ENCODE results near the gene CD38. TPM values are rescaled to one million over a fixed set of nuclear protein-coding genes. Genes with fewer than 3 reads are reported as not detected.

The CD38 gene
- total RNA-seq, 2 donors from 2014 or later: 0.78 to 2.6 TPM

- no peak for TF ChIP-seq POLR2A (IDR thresholded peaks at IDR 0.05)
- TF ChIP-seq CTCF (IDR thresholded peaks at IDR 0.05): no peak
- no peaks in the 10 kb centered on the region for H3K36me3 ChIP-seq (replicated peaks in 1 of 2; ENCODE audit: insufficient read depth in 1 of 2, low read depth in 2 of 2)
- H3K27me3 ChIP-seq: no peaks in the 10 kb centered on the region
- DNase-seq (no peak), ATAC-seq (no peak)
- H3K4me1 ChIP-seq: no peaks in the 10 kb centered on the region
- intact Hi-C loops (cut with DNase I): no loop called here
- no peaks in the 10 kb centered on the region for H3K9me3 ChIP-seq
- WGBS, 2 donors: 81 to 82% methylated on average over 5 of the region's 5 CpGs
- no peak overlapping the region for H3K27ac ChIP-seq
- H3K4me3 ChIP-seq: no peak overlapping the region
These were observed 7.0 kb downstream of the CD38 start for GRCh38 chr4:15784959-15785634.

GRCh38 chr4:15786743-15787142, 8.6 kb downstream of the CD38 start:
- Histone ChIP-seq H3K27me3 (no peaks in the 10 kb centered on the region), H3K4me1 (no peaks in the 10 kb centered on the region), H3K27ac (no peak overlapping the region), H3K4me3 (no peak overlapping the region), H3K36me3 (replicated peaks in 1 of 2; ENCODE audit: insufficient read depth in 1 of 2, low read depth in 2 of 2) (no peaks in the 10 kb centered on the region), H3K9me3 (no peaks in the 10 kb centered on the region)
- ATAC-seq (no peak), DNase-seq (no peak)
- TF ChIP-seq CTCF (IDR thresholded peaks at IDR 0.05) (no peak), POLR2A (IDR thresholded peaks at IDR 0.05) (no peak)
- WGBS, 2 donors: 89 to 93% methylated on average over 14 to 25 of the region's 26 CpGs
- intact Hi-C loops (cut with DNase I): no loop called here

- intact Hi-C loops (cut with DNase I): no loop called here
- ATAC-seq: no peak
These were observed 14.8 kb downstream of the CD38 start for GRCh38 chr4:15792974-15793373.

GRCh38 chr4:15793506-15794363, 15.6 kb downstream of the CD38 start:
- no peaks in the 10 kb centered on the region for H3K36me3 ChIP-seq (replicated peaks in 1 of 2; ENCODE audit: insufficient read depth in 1 of 2, low read depth in 2 of 2)
- H3K9me3 ChIP-seq: no peaks in the 10 kb centered on the region
- no peak overlapping the region for H3K27ac ChIP-seq
- no peak overlapping the region for H3K4me3 ChIP-seq
- DNase-seq: no peak
- TF ChIP-seq POLR2A (IDR thresholded peaks at IDR 0.05): no peak
- TF ChIP-seq CTCF (IDR thresholded peaks at IDR 0.05): no peak
- intact Hi-C loops (cut with DNase I): no loop called here
- H3K27me3 ChIP-seq: no peaks in the 10 kb centered on the region
- H3K4me1 ChIP-seq: no peaks in the 10 kb centered on the region
- no peak for ATAC-seq
- WGBS, 2 donors: 56 to 62% methylated on average over 3 of the region's 3 CpGs

More at GRCh38 chr4:15792974-15793373, 14.8 kb downstream of the CD38 start:
- Histone ChIP-seq H3K4me3 (no peak overlapping the region), H3K27me3 (no peaks in the 10 kb centered on the region), H3K9me3 (no peaks in the 10 kb centered on the region), H3K27ac (no peak overlapping the region), H3K4me1 (no peaks in the 10 kb centered on the region), H3K36me3 (replicated peaks in 1 of 2; ENCODE audit: insufficient read depth in 1 of 2, low read depth in 2 of 2) (no peaks in the 10 kb centered on the region)
- TF ChIP-seq CTCF (IDR thresholded peaks at IDR 0.05): no peak
- TF ChIP-seq POLR2A (IDR thresholded peaks at IDR 0.05): no peak
- DNase-seq: no peak
- 15 to 29% methylated on average over 2 of the region's 2 CpGs for WGBS, 2 donors

Data from body of pancreas (tissue), 4 donors.